GM18951 (cell line): ENCODE results near the gene FARP2.

ENCODE experiments used
- POLR2A ChIP-seq: IDR thresholded peaks from 4 replicates; pipeline ENCODE4 v1.6.1; 2011; ENCODE audit warnings: mild to moderate bottlenecking; ENCODE audit not compliant: insufficient read length, insufficient read depth; ENCODE audit errors: extremely low read depth
- in situ Hi-C: fragments of 300-500 bp; cut with MboI; formaldehyde crosslinking; loops from one replicate; pipeline ENCODE4 v1.12.0; 2022; ENCODE audit warnings: low sequenced_read_pairs, mixed read lengths, inconsistent platforms; ENCODE audit not compliant: unreplicated experiment

The FARP2 gene

GRCh38 chr2:241469746-241470145 lies 113.7 kb downstream of the FARP2 start:
- no peak for TF ChIP-seq POLR2A
- in situ Hi-C loops: no loop called here

- TF ChIP-seq POLR2A: no peak
- in situ Hi-C loops: no loop called here
These were observed 117.3 kb downstream of the FARP2 start for GRCh38 chr2:241473399-241473798.

- in situ Hi-C loops: no loop called here
- TF ChIP-seq POLR2A: no peak
These were observed 119.2 kb downstream of the FARP2 start for GRCh38 chr2:241475267-241475666.

GRCh38 chr2:241478166-241478565 lies 122.1 kb downstream of the FARP2 start:
- no peak for TF ChIP-seq POLR2A
- in situ Hi-C loops: no loop called here

- TF ChIP-seq POLR2A: no peak
- in situ Hi-C loops: no loop called here
These were observed 123.2 kb downstream of the FARP2 start for GRCh38 chr2:241479026-241479898.

- no peak for TF ChIP-seq POLR2A
- in situ Hi-C loops: no loop called here
These were observed 125.6 kb downstream of the FARP2 start for GRCh38 chr2:241481687-241482086.

GRCh38 chr2:241482126-241482955 lies 126.3 kb downstream of the FARP2 start:
- no peak for TF ChIP-seq POLR2A
- in situ Hi-C loops: no loop called here

GRCh38 chr2:241483305-241483704 lies 127.2 kb downstream of the FARP2 start:
- in situ Hi-C loops: no loop called here
- no peak for TF ChIP-seq POLR2A

GRCh38 chr2:241485172-241485911 lies 129.3 kb downstream of the FARP2 start:
- TF ChIP-seq POLR2A: no peak
- in situ Hi-C loops: no loop called here

GRCh38 chr2:241489088-241489487 lies 133.0 kb downstream of the FARP2 start:
- in situ Hi-C loops: no loop called here
- no peak for TF ChIP-seq POLR2A

GRCh38 chr2:241489733-241490680 lies 133.9 kb downstream of the FARP2 start:
- in situ Hi-C loops: no loop called here
- TF ChIP-seq POLR2A: no peak
